GM23338 (cell line): ENCODE data around the gene PRR35. TPM values are rescaled to one million over a fixed set of nuclear protein-coding genes. Genes with fewer than 3 reads are reported as not detected.

Experiments used
- ATAC-seq: fragments of 200-7000 bp; cut with Tn5 transposase; 3 replicates; pipeline ENCODE4 v1.9.1; 2020
- DNase-seq: peaks from one replicate; pipeline ENCODE4 v3.0.0-alpha.2; 2015; ENCODE audit warnings: low spot score
- H2AFZ ChIP-seq: fragments of 200-600 bp; sonication (generic); 2 replicates; pipeline ENCODE4 v1.8.0; 2016; ENCODE audit warnings: antibody characterized with exemption, mild to moderate bottlenecking, moderate library complexity
- H3F3A ChIP-seq: fragments of 200-600 bp; sonication (generic); replicated peaks from 2 replicates; pipeline ENCODE4 v1.8.0; 2017; ENCODE audit warnings: antibody characterized with exemption, mixed run types, low read depth
- H3K27ac ChIP-seq: fragments of 200-600 bp; sonication (generic); 2 replicates; pipeline ENCODE4 v1.6.1; 2016; ENCODE audit warnings: low read depth
- H3K27me3 ChIP-seq: fragments of 200-600 bp; sonication (generic); 2 replicates; pipeline ENCODE4 v1.8.0; 2016; ENCODE audit warnings: mild to moderate bottlenecking, mixed run types, moderate library complexity; ENCODE audit not compliant: insufficient read depth
- H3K36me3 ChIP-seq: fragments of 200-600 bp; sonication (generic); 2 replicates; pipeline ENCODE4 v1.8.0; 2016; ENCODE audit warnings: mild to moderate bottlenecking; ENCODE audit not compliant: insufficient read depth
- H3K4me1 ChIP-seq: fragments of 200-600 bp; sonication (generic); 2 replicates; pipeline ENCODE4 v1.8.0; 2016; ENCODE audit warnings: mild to moderate bottlenecking, moderate library complexity; ENCODE audit not compliant: insufficient read depth
- H3K4me2 ChIP-seq: fragments of 200-600 bp; sonication (generic); 2 replicates; pipeline ENCODE4 v1.7.1; 2017; ENCODE audit warnings: mixed run types
- H3K4me3 ChIP-seq: fragments of 200-600 bp; sonication (generic); 2 replicates; pipeline ENCODE4 v1.6.1; 2016; ENCODE audit warnings: mixed run types
- H3K79me2 ChIP-seq: fragments of 200-600 bp; sonication (generic); replicated peaks from 2 replicates; pipeline ENCODE4 v1.8.0; 2017; ENCODE audit warnings: mild to moderate bottlenecking; ENCODE audit not compliant: insufficient read depth
- H3K9me2 ChIP-seq: fragments of 200-600 bp; sonication (generic); 2 replicates; pipeline ENCODE4 v1.8.0; 2017; ENCODE audit not compliant: insufficient read depth
- H4K20me1 ChIP-seq: fragments of 200-600 bp; sonication (generic); replicated peaks from 2 replicates; pipeline ENCODE4 v1.8.0; 2017; ENCODE audit warnings: mild to moderate bottlenecking; ENCODE audit not compliant: insufficient read depth
- H3K27ac Mint-ChIP-seq: 2 replicates; pipeline ENCODE4 v1.8.0; 2020; ENCODE audit warnings: inconsistent platforms, mild to moderate bottlenecking, moderate library complexity, mixed read lengths
- H3K27me3 Mint-ChIP-seq: 3 replicates; pipeline ENCODE4 v1.8.0; 2022; ENCODE audit warnings: low read depth, mild to moderate bottlenecking, moderate library complexity, mixed read lengths, inconsistent platforms; ENCODE audit not compliant: insufficient read depth, poor library complexity
- H3K36me3 Mint-ChIP-seq: 3 replicates; pipeline ENCODE4 v1.8.0; 2021; ENCODE audit warnings: low read depth, mild to moderate bottlenecking, inconsistent platforms, moderate library complexity, mixed read lengths
- H3K4me1 Mint-ChIP-seq: 3 replicates; pipeline ENCODE4 v1.8.0; 2020; ENCODE audit warnings: mild to moderate bottlenecking, inconsistent platforms, mixed read lengths
- H3K4me3 Mint-ChIP-seq: 3 replicates; pipeline ENCODE4 v1.8.0; 2021; ENCODE audit warnings: moderate library complexity, mild to moderate bottlenecking, inconsistent platforms, mixed read lengths
- H3K9me3 Mint-ChIP-seq: 3 replicates; pipeline ENCODE4 v1.8.0; 2020; ENCODE audit warnings: moderate library complexity, mild to moderate bottlenecking, inconsistent platforms, mixed read lengths
- CREB1 ChIP-seq: fragments of 250-450 bp; sonication (Bioruptor Pico); IDR thresholded peaks from 2 replicates; pipeline ENCODE4 v1.5.0; 2020; ENCODE audit warnings: low read depth, mild to moderate bottlenecking, moderate library complexity
- EZH2 ChIP-seq: fragments of 200-600 bp; sonication (generic); IDR thresholded peaks from one replicate; pipeline ENCODE4 v1.8.0; 2017; ENCODE audit warnings: antibody characterized with exemption, mild to moderate bottlenecking, low read depth; ENCODE audit not compliant: unreplicated experiment
- EZH2phosphoT487 ChIP-seq: fragments of 200-600 bp; sonication (generic); IDR thresholded peaks from one replicate; pipeline ENCODE4 v1.8.1; 2018; ENCODE audit warnings: antibody characterized with exemption; ENCODE audit not compliant: unreplicated experiment
- JUNB ChIP-seq: IDR thresholded peaks from one replicate; pipeline ENCODE4 v1.6.1; 2016; ENCODE audit warnings: antibody characterized with exemption; ENCODE audit not compliant: unreplicated experiment
- POLR2AphosphoS5 ChIP-seq: IDR thresholded peaks from 2 replicates; pipeline ENCODE4 v1.6.1; 2016; ENCODE audit warnings: antibody characterized with exemption, low read depth
- STAT1 ChIP-seq: IDR thresholded peaks from one replicate; pipeline ENCODE4 v1.6.1; 2016; ENCODE audit warnings: antibody characterized with exemption; ENCODE audit not compliant: unreplicated experiment
- ZNF114 ChIP-seq: fragments of 250-450 bp; sonication (Bioruptor Pico); IDR thresholded peaks from 2 replicates; pipeline ENCODE4 v1.5.0; 2020; ENCODE audit warnings: mild to moderate bottlenecking, moderate library complexity
- ZNF331 ChIP-seq: fragments of 250-450 bp; sonication (Bioruptor Pico); IDR thresholded peaks from 2 replicates; pipeline ENCODE4 v1.5.0; 2020; ENCODE audit warnings: low read depth, mild to moderate bottlenecking, moderate library complexity
- polyA plus RNA-seq: library from polyadenylated mRNA; unstranded; fragments of >200 nt; fragmentation: Nextera tagmentation; extraction: Ambion mirVana; gene quantifications from 2 replicates; pipeline ENCODE4 v1.2.1, GENCODE V29; 2016
- total RNA-seq: library from RNA; depleted of rRNA; stranded (reverse); fragments of >200 nt; shearing (Covaris generic); gene quantifications from 2 replicates; pipeline ENCODE4 v1.2.3, GENCODE V29; 2014
- TF ChIP-seq, protein P1 (sequence below): IDR thresholded peaks from one replicate; pipeline ENCODE4 v1.6.1; 2018; ENCODE audit warnings: antibody characterized with exemption; ENCODE audit not compliant: unreplicated experiment
- TF ChIP-seq, protein P2 (sequence below), 2 experiments: fragments of 200-600 bp in 1 of 2; sonication (generic) in 1 of 2; conservative IDR thresholded peaks; 2 replicates each; pipeline versions ENCODE4 v1.5.1 to v1.6.1; 2016 to 2017; ENCODE audit warnings: antibody characterized with exemption in 2 of 2, low read depth in 2 of 2, mild to moderate bottlenecking in 2 of 2, moderate library complexity in 1 of 2

PRR35 gene
- total and polyA plus RNA-seq, 2 experiments from 2014 or later: 0.32 to 1.4 TPM

DNA sequence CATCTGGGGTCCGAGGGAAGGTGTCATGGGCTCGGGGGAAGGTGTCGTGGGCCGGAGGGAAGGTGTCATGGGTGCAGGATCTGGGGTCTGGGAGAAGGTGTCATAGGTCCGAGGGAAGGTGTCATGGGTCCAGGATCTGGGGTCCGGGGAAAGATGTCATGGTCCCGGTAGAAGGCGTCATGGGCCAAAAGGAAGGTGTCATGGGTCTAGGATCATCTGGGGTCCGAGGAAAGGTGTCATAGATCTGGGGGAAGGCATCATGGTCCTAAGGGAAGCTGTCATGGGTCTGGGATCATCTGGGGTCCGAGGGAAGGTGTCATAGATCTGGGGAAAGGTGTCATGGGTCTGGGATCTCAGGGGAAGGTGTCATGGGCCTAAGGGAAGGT lies 30.6 kb downstream of the PRR35 start:
- H3F3A ChIP-seq: peaks cover 8% of the 10 kb centered on the region; the same call in 1 of the 2 replicates
- peaks cover 24% of the 10 kb centered on the region for H3K27me3 ChIP-seq
- Mint-ChIP-seq H3K9me3 (no peaks in the 10 kb centered on the region; the same call in 1 of the 3 replicates), H3K4me3 (peak overlapping the region; percentile 78), H3K4me1 (peaks cover 12% of the 10 kb centered on the region), H3K36me3 (peaks cover 3% of the 10 kb centered on the region; the same call in 1 of the 3 replicates), H3K27ac (peak overlapping the region; percentile 5; the same call in 1 of the 2 replicates), H3K27me3 (peaks cover 29% of the 10 kb centered on the region)
- H3K4me2 ChIP-seq: peak overlapping the region; percentile 88
- peaks cover 31% of the 10 kb centered on the region for H4K20me1 ChIP-seq
- TF ChIP-seq ZNF114 (CRISPR knock-in tag) (no peak), EZH2 (no peak), STAT1 (no peak)
- TF ChIP-seq, protein P1, sequence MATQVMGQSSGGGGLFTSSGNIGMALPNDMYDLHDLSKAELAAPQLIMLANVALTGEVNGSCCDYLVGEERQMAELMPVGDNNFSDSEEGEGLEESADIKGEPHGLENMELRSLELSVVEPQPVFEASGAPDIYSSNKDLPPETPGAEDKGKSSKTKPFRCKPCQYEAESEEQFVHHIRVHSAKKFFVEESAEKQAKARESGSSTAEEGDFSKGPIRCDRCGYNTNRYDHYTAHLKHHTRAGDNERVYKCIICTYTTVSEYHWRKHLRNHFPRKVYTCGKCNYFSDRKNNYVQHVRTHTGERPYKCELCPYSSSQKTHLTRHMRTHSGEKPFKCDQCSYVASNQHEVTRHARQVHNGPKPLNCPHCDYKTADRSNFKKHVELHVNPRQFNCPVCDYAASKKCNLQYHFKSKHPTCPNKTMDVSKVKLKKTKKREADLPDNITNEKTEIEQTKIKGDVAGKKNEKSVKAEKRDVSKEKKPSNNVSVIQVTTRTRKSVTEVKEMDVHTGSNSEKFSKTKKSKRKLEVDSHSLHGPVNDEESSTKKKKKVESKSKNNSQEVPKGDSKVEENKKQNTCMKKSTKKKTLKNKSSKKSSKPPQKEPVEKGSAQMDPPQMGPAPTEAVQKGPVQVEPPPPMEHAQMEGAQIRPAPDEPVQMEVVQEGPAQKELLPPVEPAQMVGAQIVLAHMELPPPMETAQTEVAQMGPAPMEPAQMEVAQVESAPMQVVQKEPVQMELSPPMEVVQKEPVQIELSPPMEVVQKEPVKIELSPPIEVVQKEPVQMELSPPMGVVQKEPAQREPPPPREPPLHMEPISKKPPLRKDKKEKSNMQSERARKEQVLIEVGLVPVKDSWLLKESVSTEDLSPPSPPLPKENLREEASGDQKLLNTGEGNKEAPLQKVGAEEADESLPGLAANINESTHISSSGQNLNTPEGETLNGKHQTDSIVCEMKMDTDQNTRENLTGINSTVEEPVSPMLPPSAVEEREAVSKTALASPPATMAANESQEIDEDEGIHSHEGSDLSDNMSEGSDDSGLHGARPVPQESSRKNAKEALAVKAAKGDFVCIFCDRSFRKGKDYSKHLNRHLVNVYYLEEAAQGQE: no peak
- no peaks in the 10 kb centered on the region for H3K9me2 ChIP-seq
- no peak overlapping the region for H3K27ac ChIP-seq
- peak overlapping the region; percentile 84 for H3K4me3 ChIP-seq
- no peak overlapping the region for H2AFZ ChIP-seq
- no peaks in the 10 kb centered on the region for H3K36me3 ChIP-seq
- no peak for ATAC-seq
- no peak for DNase-seq
- H3K4me1 ChIP-seq: no peaks in the 10 kb centered on the region
- H3K79me2 ChIP-seq: peaks cover 36% of the 10 kb centered on the region

DNA sequence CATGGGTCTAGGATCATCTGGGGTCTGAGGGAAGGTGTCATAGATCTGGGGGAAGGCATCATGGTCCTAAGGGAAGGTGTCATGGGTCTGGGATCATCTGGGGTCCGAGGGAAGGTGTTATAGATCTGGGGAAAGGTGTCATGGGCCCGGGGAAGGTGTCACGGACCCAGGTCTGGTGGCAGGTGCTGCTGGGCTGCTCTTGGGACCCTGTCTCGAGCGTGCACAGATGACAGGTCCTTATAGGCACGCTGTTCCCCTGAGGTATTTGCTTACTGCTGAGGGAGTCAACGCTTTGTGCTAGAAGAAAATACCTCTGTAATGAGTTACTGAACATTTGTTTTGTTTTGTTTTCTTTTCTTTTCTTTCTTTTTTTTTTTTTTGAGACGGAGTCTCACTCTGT lies 31.0 kb downstream of the PRR35 start:
- H2AFZ ChIP-seq: no peak overlapping the region
- H3K4me3 Mint-ChIP-seq: peak overlapping the region; percentile 78
- peaks cover 3% of the 10 kb centered on the region; the same call in 1 of the 3 replicates for H3K36me3 Mint-ChIP-seq
- no peak overlapping the region for H3K27ac ChIP-seq
- DNase-seq (no peak), ATAC-seq (no peak)
- peak overlapping the region; percentile 84 for H3K4me3 ChIP-seq
- no peaks in the 10 kb centered on the region; the same call in 2 of the 3 replicates for H3K9me3 Mint-ChIP-seq
- peaks cover 11% of the 10 kb centered on the region for H3K4me1 Mint-ChIP-seq
- H3K27ac Mint-ChIP-seq: no peak overlapping the region
- H3F3A ChIP-seq: peaks cover 8% of the 10 kb centered on the region; the same call in 1 of the 2 replicates
- peaks cover 25% of the 10 kb centered on the region for H3K27me3 Mint-ChIP-seq
- no peaks in the 10 kb centered on the region for H3K36me3 ChIP-seq
- H4K20me1 ChIP-seq: peaks cover 31% of the 10 kb centered on the region
- peaks cover 19% of the 10 kb centered on the region for H3K27me3 ChIP-seq
- H3K9me2 ChIP-seq: no peaks in the 10 kb centered on the region
- peak overlapping the region; percentile 88; the same call in 1 of the 2 replicates for H3K4me2 ChIP-seq
- peaks cover 38% of the 10 kb centered on the region for H3K79me2 ChIP-seq
- no peaks in the 10 kb centered on the region for H3K4me1 ChIP-seq
- no peak for TF ChIP-seq POLR2AphosphoS5
- no peak for TF ChIP-seq ZNF114 (CRISPR knock-in tag)
- TF ChIP-seq CREB1 (CRISPR knock-in tag): no peak
- no peak for TF ChIP-seq EZH2phosphoT487
- TF ChIP-seq, protein P2, sequence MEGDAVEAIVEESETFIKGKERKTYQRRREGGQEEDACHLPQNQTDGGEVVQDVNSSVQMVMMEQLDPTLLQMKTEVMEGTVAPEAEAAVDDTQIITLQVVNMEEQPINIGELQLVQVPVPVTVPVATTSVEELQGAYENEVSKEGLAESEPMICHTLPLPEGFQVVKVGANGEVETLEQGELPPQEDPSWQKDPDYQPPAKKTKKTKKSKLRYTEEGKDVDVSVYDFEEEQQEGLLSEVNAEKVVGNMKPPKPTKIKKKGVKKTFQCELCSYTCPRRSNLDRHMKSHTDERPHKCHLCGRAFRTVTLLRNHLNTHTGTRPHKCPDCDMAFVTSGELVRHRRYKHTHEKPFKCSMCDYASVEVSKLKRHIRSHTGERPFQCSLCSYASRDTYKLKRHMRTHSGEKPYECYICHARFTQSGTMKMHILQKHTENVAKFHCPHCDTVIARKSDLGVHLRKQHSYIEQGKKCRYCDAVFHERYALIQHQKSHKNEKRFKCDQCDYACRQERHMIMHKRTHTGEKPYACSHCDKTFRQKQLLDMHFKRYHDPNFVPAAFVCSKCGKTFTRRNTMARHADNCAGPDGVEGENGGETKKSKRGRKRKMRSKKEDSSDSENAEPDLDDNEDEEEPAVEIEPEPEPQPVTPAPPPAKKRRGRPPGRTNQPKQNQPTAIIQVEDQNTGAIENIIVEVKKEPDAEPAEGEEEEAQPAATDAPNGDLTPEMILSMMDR (conservative IDR thresholded peaks at IDR 0.05; ENCODE audit: low read depth in 2 of 2): no peak
- no peak for TF ChIP-seq EZH2
- no peak for TF ChIP-seq JUNB
- TF ChIP-seq ZNF331: no peak
- TF ChIP-seq, protein P1: no peak
